ENCODE measurements around the gene ATP5PF. TPM values are rescaled to one million over a fixed set of nuclear protein-coding genes. Genes with fewer than 3 reads are reported as not detected.
"Not testable (repeated sequence)": the region's sequence is repeated elsewhere in the genome, so short reads cannot be mapped to it uniquely, and the experiment has no call there.

ATP5PF gene
- total and polyA plus RNA-seq, 4 experiments from 2014 or later, result 56.6 to 419 (median 184) TPM

DNA sequence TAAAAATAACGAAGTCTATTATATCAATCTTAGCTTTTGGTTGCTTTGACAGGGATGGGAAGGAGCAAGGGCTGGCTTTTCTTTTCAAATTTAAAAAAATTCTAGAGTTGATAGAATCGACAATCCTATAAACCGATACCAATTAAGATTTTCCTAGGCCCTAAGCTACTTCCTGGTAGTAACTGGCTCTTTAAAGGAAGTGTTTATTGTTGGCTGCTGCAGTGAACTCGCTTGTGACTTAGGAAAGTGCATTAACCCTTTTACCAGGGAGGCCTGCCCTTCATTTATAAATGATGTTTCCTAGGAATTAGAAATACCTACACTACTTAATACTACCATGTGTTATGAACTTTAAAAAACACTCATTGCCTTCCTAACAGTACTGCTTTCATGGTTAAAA is 33.2 kb downstream of the ATP5PF start:
- Histone ChIP-seq H3K4me1 (ENCODE audit: insufficient read depth, low read length) (no peaks in the 10 kb centered on the region), H3K27me3 (ENCODE audit: insufficient read depth, low read length) (no peaks in the 10 kb centered on the region), H3K9me3 (ENCODE audit: control insufficient read depth in 1 of 2, low read length in 2 of 2) (no peaks in the 10 kb centered on the region), H3K27ac (ENCODE audit: low read depth, low read length) (no peak overlapping the region), H3K4me3 (ENCODE audit: low read length in 2 of 2) (no peak overlapping the region), H3K36me3 (ENCODE audit: insufficient read depth, low read length) (no peaks in the 10 kb centered on the region)
- H3K4me3 Mint-ChIP-seq, result no peak overlapping the region
- no peaks in the 10 kb centered on the region for H3K9me3 Mint-ChIP-seq
- no peaks in the 10 kb centered on the region for H3K4me1 Mint-ChIP-seq
- DNase-seq, result no peak
- no peaks in the 10 kb centered on the region for H3K36me3 Mint-ChIP-seq
- intact Hi-C loops (cut with micrococcal nuclease), result no loop called here
- H3K27me3 Mint-ChIP-seq, result no peaks in the 10 kb centered on the region
- CTCF ChIA-PET (ENCODE audit: partially characterized antibody), result no interaction called here
- POLR2A ChIA-PET (ENCODE audit: partially characterized antibody), result interaction anchor here (0.9 kb wide), 1 partner anchor 33 kb away, joined by 3 read pairs; the partner anchor contains the start of genes ATP5PF and GABPA
- H3K27ac Mint-ChIP-seq, result no peak overlapping the region

DNA sequence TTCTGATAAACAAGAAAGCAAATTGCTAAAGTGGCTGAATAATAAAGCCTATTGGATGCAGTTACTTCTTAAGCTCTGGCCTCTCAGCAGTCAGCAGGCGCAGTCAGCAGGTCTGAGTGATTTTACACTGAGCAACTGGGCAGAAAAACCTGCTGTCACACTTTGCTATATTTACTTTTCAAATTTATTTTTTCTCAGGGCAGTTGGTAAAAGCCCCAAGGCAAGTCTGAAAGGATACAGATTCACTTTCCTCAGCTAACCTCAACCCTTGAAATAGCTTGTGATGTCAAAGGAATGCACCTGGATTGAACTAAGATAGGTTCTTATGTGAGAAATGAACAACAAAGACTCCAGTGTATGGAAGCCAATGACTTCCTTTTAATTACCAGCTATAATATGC is 34.0 kb downstream of the ATP5PF start:
- Mint-ChIP-seq H3K36me3 (no peaks in the 10 kb centered on the region), H3K4me3 (no peak overlapping the region), H3K9me3 (no peaks in the 10 kb centered on the region), H3K27me3 (no peaks in the 10 kb centered on the region), H3K4me1 (no peaks in the 10 kb centered on the region), H3K27ac (no peak overlapping the region)
- no peaks in the 10 kb centered on the region for H3K36me3 ChIP-seq (ENCODE audit: insufficient read depth, low read length)
- H3K27me3 ChIP-seq (ENCODE audit: insufficient read depth, low read length), result no peaks in the 10 kb centered on the region
- H3K4me1 ChIP-seq (ENCODE audit: insufficient read depth, low read length), result no peaks in the 10 kb centered on the region
- intact Hi-C loops (cut with micrococcal nuclease), result no loop called here
- no peak for DNase-seq
- CTCF ChIA-PET (ENCODE audit: partially characterized antibody), result no interaction called here
- H3K9me3 ChIP-seq (ENCODE audit: control insufficient read depth in 1 of 2, low read length in 2 of 2), result no peaks in the 10 kb centered on the region
- H3K27ac ChIP-seq (ENCODE audit: low read depth, low read length), result no peak overlapping the region
- POLR2A ChIA-PET (ENCODE audit: partially characterized antibody), result interaction anchor here (0.9 kb wide), 1 partner anchor 34 kb away, joined by 3 read pairs; the partner anchor contains the start of genes ATP5PF and GABPA
- no peak overlapping the region for H3K4me3 ChIP-seq (ENCODE audit: low read length in 2 of 2)

DNA sequence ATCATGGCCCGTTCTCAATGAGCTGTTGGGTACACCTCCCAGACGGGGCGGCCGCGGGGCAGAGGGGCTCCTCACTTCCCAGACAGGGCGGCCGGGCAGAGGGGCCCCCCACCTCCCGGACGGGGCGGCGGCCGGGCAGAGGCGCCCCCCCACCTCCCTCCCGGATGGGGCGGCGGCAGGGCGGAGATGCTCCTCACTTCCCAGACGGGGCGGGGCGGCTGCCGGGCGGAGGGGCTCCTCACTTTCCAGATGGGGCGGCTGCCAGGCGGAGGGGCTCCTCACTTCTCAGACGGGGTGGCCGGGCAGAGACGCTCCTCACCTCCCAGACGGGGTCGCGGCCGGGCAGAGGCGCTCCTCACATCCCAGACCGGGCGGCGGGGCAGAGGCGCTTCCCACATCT is 39.2 kb downstream of the ATP5PF start:
- not testable (repeated sequence) for H3K4me1 ChIP-seq (ENCODE audit: insufficient read depth, low read length); H3K9me3 Mint-ChIP-seq

DNA sequence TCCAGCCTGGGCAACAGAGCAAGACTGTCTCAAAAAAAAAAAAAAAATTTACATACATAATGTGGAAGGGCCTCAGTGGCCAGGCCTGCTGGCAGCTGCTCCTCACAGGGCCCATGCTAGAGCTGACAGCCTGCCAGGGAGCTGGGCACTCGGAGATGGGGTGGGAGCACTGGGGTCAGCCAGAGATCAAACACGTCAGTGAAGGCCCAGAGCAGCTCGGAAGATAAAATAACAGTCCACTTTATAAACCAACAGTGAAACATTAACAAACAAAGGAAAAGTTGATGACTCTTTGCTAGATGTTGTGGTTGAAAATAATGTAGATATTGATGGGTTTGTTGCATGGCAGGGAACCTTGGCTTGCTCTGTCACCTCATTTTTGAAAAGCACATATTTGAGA is 42.7 kb downstream of the ATP5PF start:
- Histone ChIP-seq H3K4me3 (ENCODE audit: low read length in 2 of 2) (no peak overlapping the region), H3K36me3 (ENCODE audit: insufficient read depth, low read length) (no peaks in the 10 kb centered on the region), H3K4me1 (ENCODE audit: insufficient read depth, low read length) (no peaks in the 10 kb centered on the region), H3K9me3 (ENCODE audit: control insufficient read depth in 1 of 2, low read length in 2 of 2) (no peaks in the 10 kb centered on the region), H3K27ac (ENCODE audit: low read depth, low read length) (no peak overlapping the region), H3K27me3 (ENCODE audit: insufficient read depth, low read length) (no peaks in the 10 kb centered on the region)
- Mint-ChIP-seq H3K4me3 (no peak overlapping the region), H3K36me3 (no peaks in the 10 kb centered on the region), H3K27me3 (no peaks in the 10 kb centered on the region), H3K4me1 (no peaks in the 10 kb centered on the region), H3K27ac (no peak overlapping the region), H3K9me3 (no peaks in the 10 kb centered on the region)
- intact Hi-C loops (cut with micrococcal nuclease), result no loop called here
- ChIA-PET CTCF (ENCODE audit: partially characterized antibody) (no interaction called here), POLR2A (ENCODE audit: partially characterized antibody) (no interaction called here)
- DNase-seq, result no peak

More for the DNA sequence above, 39.2 kb downstream of the ATP5PF start:
- H3K27ac ChIP-seq (ENCODE audit: low read depth, low read length); H3K27me3 Mint-ChIP-seq; DNase-seq; H3K4me3 Mint-ChIP-seq; H3K36me3 Mint-ChIP-seq; H3K9me3 ChIP-seq (ENCODE audit: control insufficient read depth in 1 of 2, low read length in 2 of 2); POLR2A ChIA-PET (ENCODE audit: partially characterized antibody); CTCF ChIA-PET (ENCODE audit: partially characterized antibody); H3K27me3 ChIP-seq (ENCODE audit: insufficient read depth, low read length); H3K27ac Mint-ChIP-seq; H3K36me3 ChIP-seq (ENCODE audit: insufficient read depth, low read length); H3K4me1 Mint-ChIP-seq; H3K4me3 ChIP-seq (ENCODE audit: low read length in 2 of 2); intact Hi-C loops (cut with micrococcal nuclease): not testable (repeated sequence)

DNA sequence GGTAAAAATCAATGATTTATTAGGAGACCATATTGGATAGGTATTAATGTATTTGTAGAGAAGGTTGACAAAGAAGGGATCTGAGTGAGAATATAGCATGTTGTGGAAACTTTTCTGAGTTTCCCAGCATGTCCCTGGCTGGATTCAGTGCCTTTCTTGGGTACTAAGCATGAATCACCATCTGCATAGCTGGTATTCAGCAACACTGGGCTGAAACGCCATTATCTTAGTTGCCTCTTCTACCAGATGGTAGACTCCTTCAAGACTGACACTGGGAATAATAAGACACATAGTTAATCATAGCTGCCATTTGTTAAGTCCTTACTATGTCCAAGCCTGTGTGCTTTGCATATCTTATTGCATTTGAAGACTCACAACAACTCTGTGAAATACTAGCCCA is 45.5 kb downstream of the ATP5PF start:
- POLR2A ChIA-PET (ENCODE audit: partially characterized antibody), result no interaction called here
- CTCF ChIA-PET (ENCODE audit: partially characterized antibody), result interaction anchor here (1.0 kb wide), 1 partner anchor 19 kb away, joined by 3 read pairs; no protein-coding TSS in a partner anchor
- intact Hi-C loops (cut with micrococcal nuclease), result no loop called here

DNA sequence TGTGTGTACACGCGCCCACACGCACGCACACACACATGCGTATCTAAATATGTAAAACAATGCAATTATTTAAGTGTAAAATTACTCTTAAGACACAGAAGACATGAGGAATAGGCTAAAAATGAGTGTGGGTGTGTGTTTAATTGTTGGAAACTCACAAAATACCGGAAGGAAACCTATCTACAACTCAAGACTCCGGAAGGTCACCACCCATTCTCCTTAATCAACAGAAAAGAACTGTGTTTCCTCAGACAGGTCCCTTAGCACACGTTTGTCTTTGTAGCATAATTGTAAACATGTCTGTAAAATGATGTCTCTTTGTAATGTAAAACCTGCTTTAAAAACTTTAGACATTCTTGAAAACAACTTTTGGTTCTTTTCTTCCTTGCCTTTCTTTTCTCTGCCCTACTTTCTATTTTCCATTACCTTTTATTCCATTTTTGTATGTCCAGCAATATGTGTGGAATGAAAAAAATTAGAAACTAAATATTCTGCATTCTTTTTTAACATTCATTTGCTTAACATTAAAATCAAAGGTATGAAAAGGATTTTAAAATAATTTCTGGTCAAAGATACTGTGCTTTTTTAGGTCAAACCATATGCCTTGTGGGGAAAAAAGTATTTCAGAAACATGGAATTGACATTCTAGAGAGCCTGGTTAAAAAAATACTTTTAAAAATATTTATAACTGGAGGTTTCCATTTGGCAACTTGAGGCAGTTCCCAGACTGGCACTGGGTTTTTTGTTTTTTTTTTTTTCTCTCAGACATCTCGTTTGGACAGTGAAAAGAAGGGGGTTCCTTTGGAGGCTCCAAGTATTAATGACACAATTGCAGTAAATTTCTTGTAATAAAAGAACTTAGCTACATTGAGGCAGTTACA is 46.2 kb downstream of the ATP5PF start:
- Histone ChIP-seq H3K4me3 (ENCODE audit: low read length in 2 of 2) (no peak overlapping the region), H3K9me3 (ENCODE audit: control insufficient read depth in 1 of 2, low read length in 2 of 2) (no peaks in the 10 kb centered on the region), H3K27ac (ENCODE audit: low read depth, low read length) (no peak overlapping the region), H3K27me3 (ENCODE audit: insufficient read depth, low read length) (no peaks in the 10 kb centered on the region), H3K4me1 (ENCODE audit: insufficient read depth, low read length) (no peaks in the 10 kb centered on the region), H3K36me3 (ENCODE audit: insufficient read depth, low read length) (no peaks in the 10 kb centered on the region)
- CTCF ChIA-PET (ENCODE audit: partially characterized antibody), result no interaction called here
- Mint-ChIP-seq H3K27ac (peak overlapping the region in 1 of 7 donors; percentile 19), H3K9me3 (peaks cover 0 to 1% (median 0%) of the 10 kb centered on the region in 8 donors), H3K4me1 (no peaks in the 10 kb centered on the region), H3K36me3 (no peaks in the 10 kb centered on the region), H3K27me3 (no peaks in the 10 kb centered on the region), H3K4me3 (no peak overlapping the region)
- POLR2A ChIA-PET (ENCODE audit: partially characterized antibody), result no interaction called here
- intact Hi-C loops (cut with micrococcal nuclease), result no loop called here
- no peak for DNase-seq

More for the DNA sequence above, 45.5 kb downstream of the ATP5PF start:
- peaks cover 0 to 1% (median 0%) of the 10 kb centered on the region in 8 donors for H3K9me3 Mint-ChIP-seq
- Histone ChIP-seq H3K27me3 (ENCODE audit: insufficient read depth, low read length) (no peaks in the 10 kb centered on the region), H3K9me3 (ENCODE audit: control insufficient read depth in 1 of 2, low read length in 2 of 2) (no peaks in the 10 kb centered on the region), H3K36me3 (ENCODE audit: insufficient read depth, low read length) (no peaks in the 10 kb centered on the region), H3K4me1 (ENCODE audit: insufficient read depth, low read length) (no peaks in the 10 kb centered on the region), H3K27ac (ENCODE audit: low read depth, low read length) (no peak overlapping the region), H3K4me3 (ENCODE audit: low read length in 2 of 2) (no peak overlapping the region)
- H3K36me3 Mint-ChIP-seq, result no peaks in the 10 kb centered on the region
- H3K27me3 Mint-ChIP-seq, result no peaks in the 10 kb centered on the region
- H3K27ac Mint-ChIP-seq, result no peak overlapping the region
- H3K4me1 Mint-ChIP-seq, result no peaks in the 10 kb centered on the region
- H3K4me3 Mint-ChIP-seq, result no peak overlapping the region
- DNase-seq, result no peak

DNA sequence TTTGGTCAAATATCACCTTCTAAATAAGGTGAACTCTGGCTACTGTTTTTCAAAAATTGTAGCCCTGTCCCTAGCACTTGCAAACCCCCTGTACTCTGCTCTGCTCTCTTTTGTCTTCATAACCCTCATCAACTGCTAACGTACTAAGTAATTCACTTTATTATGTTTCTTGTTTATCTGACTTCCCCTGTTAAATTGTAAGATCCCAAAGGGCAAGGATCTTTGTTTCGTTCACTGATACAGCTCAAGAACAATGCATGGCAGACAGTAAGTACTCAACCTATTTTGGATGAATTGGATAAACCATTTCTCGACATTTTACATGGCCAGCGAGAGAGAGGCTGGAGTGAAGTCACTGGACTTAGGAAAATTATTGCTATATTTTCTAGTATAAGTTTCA is 46.9 kb downstream of the ATP5PF start:
- no peaks in the 10 kb centered on the region for H3K4me1 ChIP-seq (ENCODE audit: insufficient read depth, low read length)
- intact Hi-C loops (cut with micrococcal nuclease), result no loop called here
- Mint-ChIP-seq H3K9me3 (peaks cover 0 to 1% (median 0%) of the 10 kb centered on the region in 8 donors), H3K27ac (no peak overlapping the region), H3K27me3 (no peaks in the 10 kb centered on the region), H3K4me1 (no peaks in the 10 kb centered on the region), H3K4me3 (no peak overlapping the region), H3K36me3 (no peaks in the 10 kb centered on the region)
- no peaks in the 10 kb centered on the region for H3K27me3 ChIP-seq (ENCODE audit: insufficient read depth, low read length)
- H3K27ac ChIP-seq (ENCODE audit: low read depth, low read length), result no peak overlapping the region
- no peak for DNase-seq
- H3K4me3 ChIP-seq (ENCODE audit: low read length in 2 of 2), result no peak overlapping the region
- CTCF ChIA-PET (ENCODE audit: partially characterized antibody), result no interaction called here
- POLR2A ChIA-PET (ENCODE audit: partially characterized antibody), result no interaction called here
- no peaks in the 10 kb centered on the region for H3K9me3 ChIP-seq (ENCODE audit: control insufficient read depth in 1 of 2, low read length in 2 of 2)
- no peaks in the 10 kb centered on the region for H3K36me3 ChIP-seq (ENCODE audit: insufficient read depth, low read length)

Data from CD4-positive, alpha-beta memory T cell (primary cell).